Thoracic aorta (tissue), 2 donors: ENCODE measurements around the gene BCKDHB. TPM values are rescaled to one million over a fixed set of nuclear protein-coding genes. Genes with fewer than 3 reads are reported as not detected.

ENCODE experiments used
- ATAC-seq: fragments of 150-250 bp; one replicate; pipeline ENCODE4 v1.8.0; 2017; ENCODE audit warnings: low read depth; ENCODE audit not compliant: insufficient number of reproducible peaks, low FRiP score
- DNase-seq: peaks from one replicate; pipeline ENCODE4 v3.0.0-alpha.2; 2020; ENCODE audit warnings: low spot score
- H3K27ac ChIP-seq, 2 donors: fragments of 200-600 bp; sonication (generic); 1 replicate in 1 of 2; 2 replicates in 1 of 2; pipeline ENCODE4 v1.5.1; 2016; ENCODE audit warnings: mild to moderate bottlenecking in 2 of 2, moderate library complexity in 2 of 2
- H3K27me3 ChIP-seq: fragments of 200-600 bp; sonication (generic); replicated peaks from 2 replicates; pipeline ENCODE4 v1.6.0; 2016; ENCODE audit warnings: mild to moderate bottlenecking; ENCODE audit not compliant: insufficient read depth
- H3K36me3 ChIP-seq: fragments of 200-600 bp; sonication (generic); one replicate; pipeline ENCODE4 v1.5.1; 2016
- H3K4me1 ChIP-seq, 2 donors: fragments of 200-600 bp; sonication (generic); 1 replicate in 1 of 2; 2 replicates in 1 of 2; pipeline versions ENCODE4 v1.5.1 to v1.6.0; 2016; ENCODE audit warnings: low read depth in 2 of 2, mild to moderate bottlenecking in 1 of 2; ENCODE audit not compliant: control insufficient read depth in 1 of 2
- H3K4me3 ChIP-seq: fragments of 200-600 bp; sonication (generic); 2 replicates; pipeline ENCODE4 v1.5.1; 2016; ENCODE audit warnings: mild to moderate bottlenecking
- H3K9me3 ChIP-seq: fragments of 200-600 bp; sonication (generic); 2 replicates; pipeline ENCODE4 v1.5.1; 2016
- total RNA-seq, 2 donors: library from RNA; depleted of rRNA; stranded (reverse); fragments of >200 nt; gene quantifications; one replicate each; pipeline versions ENCODE4 v1.1.0 to v1.2.3, GENCODE V29; 2016
- TF ChIP-seq, protein P1 (sequence below): fragments of 200-600 bp; sonication (generic); IDR thresholded peaks from one replicate; pipeline ENCODE4 v1.5.1; 2019; ENCODE audit warnings: antibody characterized with exemption

The BCKDHB gene
- total RNA-seq, 2 donors from 2014 or later = 14.1 to 22.1 TPM

DNA sequence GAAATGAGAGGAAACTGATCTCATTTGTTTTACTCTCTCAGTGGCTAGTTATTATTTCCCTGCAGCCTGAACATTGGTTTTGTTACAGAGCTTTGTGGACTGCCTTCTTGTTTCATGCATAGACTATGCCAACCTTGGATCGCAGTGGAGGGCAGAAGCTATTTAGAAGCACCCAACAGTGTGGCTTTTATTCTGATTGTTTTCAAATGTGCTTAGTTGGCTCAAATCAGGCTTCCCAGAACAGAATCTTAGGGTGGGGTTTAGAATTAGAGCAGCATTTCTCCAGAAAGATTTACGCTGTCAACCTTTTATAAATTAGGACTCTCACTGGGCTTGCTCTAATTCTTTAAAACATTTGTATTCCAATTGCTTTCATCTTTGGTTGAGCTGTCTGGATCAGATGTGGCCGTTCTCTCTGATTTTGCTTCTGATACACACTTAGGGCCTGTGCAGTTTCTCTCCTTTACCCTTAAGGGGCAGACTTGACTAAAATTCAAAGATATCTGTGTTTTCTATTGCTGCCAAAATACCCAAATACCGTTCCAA lies 210.3 kb downstream of the BCKDHB start:
- H3K4me3 ChIP-seq = no peak overlapping the region
- peaks cover 4 to 11% of the 10 kb centered on the region in 2 donors for H3K4me1 ChIP-seq
- H3K9me3 ChIP-seq = no peaks in the 10 kb centered on the region
- TF ChIP-seq, protein P1, sequence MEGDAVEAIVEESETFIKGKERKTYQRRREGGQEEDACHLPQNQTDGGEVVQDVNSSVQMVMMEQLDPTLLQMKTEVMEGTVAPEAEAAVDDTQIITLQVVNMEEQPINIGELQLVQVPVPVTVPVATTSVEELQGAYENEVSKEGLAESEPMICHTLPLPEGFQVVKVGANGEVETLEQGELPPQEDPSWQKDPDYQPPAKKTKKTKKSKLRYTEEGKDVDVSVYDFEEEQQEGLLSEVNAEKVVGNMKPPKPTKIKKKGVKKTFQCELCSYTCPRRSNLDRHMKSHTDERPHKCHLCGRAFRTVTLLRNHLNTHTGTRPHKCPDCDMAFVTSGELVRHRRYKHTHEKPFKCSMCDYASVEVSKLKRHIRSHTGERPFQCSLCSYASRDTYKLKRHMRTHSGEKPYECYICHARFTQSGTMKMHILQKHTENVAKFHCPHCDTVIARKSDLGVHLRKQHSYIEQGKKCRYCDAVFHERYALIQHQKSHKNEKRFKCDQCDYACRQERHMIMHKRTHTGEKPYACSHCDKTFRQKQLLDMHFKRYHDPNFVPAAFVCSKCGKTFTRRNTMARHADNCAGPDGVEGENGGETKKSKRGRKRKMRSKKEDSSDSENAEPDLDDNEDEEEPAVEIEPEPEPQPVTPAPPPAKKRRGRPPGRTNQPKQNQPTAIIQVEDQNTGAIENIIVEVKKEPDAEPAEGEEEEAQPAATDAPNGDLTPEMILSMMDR = no peak
- H3K27me3 ChIP-seq = no peaks in the 10 kb centered on the region
- H3K27ac ChIP-seq = no peak overlapping the region
- H3K36me3 ChIP-seq = no peaks in the 10 kb centered on the region
- no peak for DNase-seq
- ATAC-seq = no peak

DNA sequence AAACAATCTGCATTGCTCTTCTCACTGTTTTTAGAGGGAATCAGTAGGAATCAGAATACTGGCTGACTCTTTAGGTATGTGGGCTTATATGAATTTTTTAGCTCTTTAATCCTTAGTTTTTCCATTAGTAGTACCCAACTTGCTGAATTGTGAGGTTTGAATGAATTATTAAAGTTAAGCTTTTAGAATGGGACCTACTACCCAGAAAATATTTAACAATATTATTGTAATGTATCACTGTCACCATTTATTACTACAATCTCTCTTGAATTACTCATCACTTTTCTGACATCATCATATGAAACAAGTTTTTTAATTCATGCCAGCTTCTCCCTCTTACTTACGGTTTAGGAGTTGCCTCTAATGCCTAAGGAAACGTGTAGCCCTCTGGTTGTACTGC lies 212.7 kb downstream of the BCKDHB start:
- DNase-seq (no peak), ATAC-seq (no peak)
- H3K4me3 ChIP-seq = no peak overlapping the region
- no peaks in the 10 kb centered on the region for H3K27me3 ChIP-seq
- TF ChIP-seq, protein P1 = no peak
- no peaks in the 10 kb centered on the region for H3K9me3 ChIP-seq
- H3K4me1 ChIP-seq = peaks cover 4 to 11% of the 10 kb centered on the region in 2 donors
- H3K27ac ChIP-seq = no peak overlapping the region
- no peaks in the 10 kb centered on the region for H3K36me3 ChIP-seq

DNA sequence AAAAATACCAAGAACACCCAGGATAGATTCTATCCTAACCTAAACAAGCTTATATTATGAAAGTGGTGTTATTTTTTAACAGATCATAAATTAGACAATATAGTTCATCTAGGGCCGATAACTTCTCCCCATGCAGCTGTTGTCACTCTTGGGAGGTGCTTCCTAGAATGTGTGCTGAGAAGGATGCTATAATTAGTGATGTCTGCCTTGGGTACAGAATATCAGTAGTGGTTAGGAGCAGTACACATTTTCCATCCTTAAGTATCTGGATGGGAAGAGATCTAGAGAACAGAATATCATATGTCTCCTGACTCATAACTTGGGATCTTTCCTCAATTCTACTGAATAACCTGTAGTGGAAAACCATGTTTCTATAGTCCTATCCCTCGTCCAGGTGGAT lies 214.5 kb downstream of the BCKDHB start:
- no peak for DNase-seq

DNA sequence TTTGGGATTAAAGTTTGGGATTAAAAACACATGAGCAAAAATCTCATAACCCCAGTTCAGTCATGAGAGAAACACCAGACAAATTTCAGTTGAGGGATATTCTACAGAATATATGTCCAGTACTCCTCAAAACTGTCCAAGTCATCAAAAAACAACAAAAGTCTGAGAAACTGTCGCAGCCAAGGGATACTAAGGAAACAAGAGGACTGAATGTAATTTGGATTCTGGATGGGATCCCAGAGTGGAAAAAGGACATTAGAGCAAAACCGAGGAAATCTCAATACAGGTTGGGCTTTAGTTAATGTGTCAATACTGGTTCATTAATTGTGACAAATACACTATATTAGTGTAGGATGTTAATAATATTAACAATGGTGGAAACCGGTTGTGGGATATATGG lies 219.3 kb downstream of the BCKDHB start:
- TF ChIP-seq, protein P1 = no peak
- Histone ChIP-seq H3K27me3 (no peaks in the 10 kb centered on the region), H3K4me1 (peaks cover 0 to 2% of the 10 kb centered on the region in 2 donors), H3K27ac (no peak overlapping the region), H3K36me3 (no peaks in the 10 kb centered on the region), H3K9me3 (no peaks in the 10 kb centered on the region), H3K4me3 (no peak overlapping the region)
- no peak for DNase-seq
- ATAC-seq = no peak

More for the DNA sequence above, 214.5 kb downstream of the BCKDHB start:
- no peak for ATAC-seq
- Histone ChIP-seq H3K4me1 (peaks cover 4 to 11% of the 10 kb centered on the region in 2 donors), H3K27ac (no peak overlapping the region), H3K36me3 (no peaks in the 10 kb centered on the region), H3K4me3 (no peak overlapping the region), H3K9me3 (no peaks in the 10 kb centered on the region), H3K27me3 (no peaks in the 10 kb centered on the region)
- TF ChIP-seq, protein P1 = no peak

DNA sequence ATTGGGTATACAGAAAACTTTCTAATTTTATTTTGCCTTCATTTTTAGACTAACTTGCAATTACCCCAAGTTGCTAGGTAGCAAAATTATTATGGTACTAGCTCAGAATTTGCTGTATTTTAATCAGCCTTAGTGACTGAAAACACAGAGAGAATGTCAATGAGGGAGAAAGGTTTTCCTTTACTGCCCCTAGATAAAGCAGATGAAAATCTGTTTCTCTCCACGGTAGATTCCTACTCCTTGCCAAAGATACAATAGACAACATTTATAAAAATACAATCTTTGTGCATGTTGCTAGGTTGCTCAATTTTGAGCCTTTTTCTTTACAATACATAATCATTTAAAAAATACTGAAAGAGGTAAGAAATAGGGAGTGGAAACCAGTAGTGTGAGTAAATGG lies 222.2 kb downstream of the BCKDHB start:
- Histone ChIP-seq H3K9me3 (no peaks in the 10 kb centered on the region), H3K36me3 (no peaks in the 10 kb centered on the region), H3K27me3 (no peaks in the 10 kb centered on the region), H3K27ac (no peak overlapping the region), H3K4me3 (no peak overlapping the region), H3K4me1 (peaks cover 0 to 2% of the 10 kb centered on the region in 2 donors)
- TF ChIP-seq, protein P1 = no peak
- no peak for ATAC-seq
- DNase-seq = no peak
